CD4-positive, alpha-beta T cell (primary cell): ENCODE measurements around the gene ST6GALNAC2. TPM values are rescaled to one million over a fixed set of nuclear protein-coding genes. Genes with fewer than 3 reads are reported as not detected.
"Not testable (repeated sequence)": the region's sequence is repeated elsewhere in the genome, so short reads cannot be mapped to it uniquely, and the experiment has no call there.

Source experiments
- ATAC-seq: fragments of 200-7000 bp; cut with Tn5 transposase; one replicate; pipeline ENCODE4 v1.10.0; 2022; ENCODE audit warnings: mild to moderate bottlenecking; ENCODE audit not compliant: poor library complexity
- CTCF ChIA-PET: fragments of 350-600 bp; sonication (Branson Sonifier 250); formaldehyde crosslinking; loops from one replicate; lab custom pipeline; 2021; ENCODE audit warnings: antibody characterized with exemption, inconsistent platforms; lab: Charles Lee
- POLR2A ChIA-PET: fragments of 350-600 bp; sonication (Branson Sonifier 250); formaldehyde crosslinking; loops from one replicate; lab custom pipeline; 2021; ENCODE audit warnings: antibody characterized with exemption, inconsistent platforms; lab: Charles Lee
- DNase-seq, 14 experiments: peaks; one replicate each; pipeline ENCODE4 v3.0.0-alpha.2; 2013 to 2020; ENCODE audit warnings: mixed read lengths in 2 of 14
- H3K27ac ChIP-seq, 2 donors: one replicate each; pipeline versions ENCODE4 v1.5.1 to v1.7.0; 2013; ENCODE audit warnings: low read length in 2 of 2, low read depth in 1 of 2, mild to moderate bottlenecking in 1 of 2
- H3K27me3 ChIP-seq, 2 experiments: 1 replicate in 1 of 2; 2 replicates in 1 of 2; pipeline versions ENCODE4 v1.6.1 to v1.7.0; 2013; ENCODE audit warnings: low read length in 2 of 2, control low read depth in 1 of 2, mild to moderate bottlenecking in 1 of 2, moderate library complexity in 1 of 2; ENCODE audit not compliant: insufficient read depth in 2 of 2, control insufficient read depth in 1 of 2
- H3K36me3 ChIP-seq: one replicate; pipeline ENCODE4 v1.6.1; 2013; ENCODE audit warnings: low read length, control low read depth; ENCODE audit not compliant: insufficient read depth
- H3K4me1 ChIP-seq: one replicate; pipeline ENCODE4 v1.6.1; 2013; ENCODE audit warnings: low read length, control low read depth; ENCODE audit not compliant: insufficient read depth
- H3K4me3 ChIP-seq: one replicate; pipeline ENCODE4 v1.5.1; 2013; ENCODE audit warnings: mild to moderate bottlenecking, low read length, moderate library complexity
- H3K9me3 ChIP-seq, 2 experiments: 1 replicate in 1 of 2; 2 replicates in 1 of 2; pipeline versions ENCODE4 v1.6.1 to v1.7.0; 2013; ENCODE audit warnings: low read length in 2 of 2, mild to moderate bottlenecking in 2 of 2, control low read depth in 1 of 2, moderate library complexity in 1 of 2; ENCODE audit not compliant: control insufficient read depth in 1 of 2, insufficient read depth in 1 of 2
- H3K27ac Mint-ChIP-seq: one replicate; pipeline ENCODE4 v1.8.0; 2020; ENCODE audit warnings: mixed read lengths
- H3K27me3 Mint-ChIP-seq: one replicate; pipeline ENCODE4 v1.8.0; 2021; ENCODE audit warnings: mixed read lengths
- H3K36me3 Mint-ChIP-seq: one replicate; pipeline ENCODE4 v1.8.0; 2021; ENCODE audit warnings: low read depth, mixed read lengths
- H3K4me1 Mint-ChIP-seq: one replicate; pipeline ENCODE4 v1.8.0; 2021; ENCODE audit warnings: low read depth, mixed read lengths
- H3K4me3 Mint-ChIP-seq: one replicate; pipeline ENCODE4 v1.8.0; 2020; ENCODE audit warnings: mild to moderate bottlenecking, mixed read lengths
- H3K9me3 Mint-ChIP-seq: one replicate; pipeline ENCODE4 v1.8.0; 2020; ENCODE audit warnings: mixed read lengths
- intact Hi-C, 2 experiments: fragments of 100-400 bp; cut with DNase I in 1 of 2; cut with micrococcal nuclease in 1 of 2; formaldehyde crosslinking; loops; one replicate each; pipeline versions ENCODE4 v1.15.1 to v1.9.0; 2023 to 2025; cut with DNase I, micrococcal nuclease
- total RNA-seq, 174 experiments: library from RNA in 2 of 174; stranded (reverse) in 2 of 174; gene quantifications; one replicate each; pipeline ENCODE4 v1.2.3 and lab custom pipeline; 2021 to 2026
- TF ChIP-seq, protein P1 (sequence below): fragments of 200-600 bp; IDR thresholded peaks from one replicate; pipeline ENCODE4 v1.8.0; 2022; ENCODE audit warnings: antibody characterized with exemption, mild to moderate bottlenecking

Gene ST6GALNAC2
- total RNA-seq, 2 experiments from 2014 or later = 0.49 to 1.2 TPM

DNA sequence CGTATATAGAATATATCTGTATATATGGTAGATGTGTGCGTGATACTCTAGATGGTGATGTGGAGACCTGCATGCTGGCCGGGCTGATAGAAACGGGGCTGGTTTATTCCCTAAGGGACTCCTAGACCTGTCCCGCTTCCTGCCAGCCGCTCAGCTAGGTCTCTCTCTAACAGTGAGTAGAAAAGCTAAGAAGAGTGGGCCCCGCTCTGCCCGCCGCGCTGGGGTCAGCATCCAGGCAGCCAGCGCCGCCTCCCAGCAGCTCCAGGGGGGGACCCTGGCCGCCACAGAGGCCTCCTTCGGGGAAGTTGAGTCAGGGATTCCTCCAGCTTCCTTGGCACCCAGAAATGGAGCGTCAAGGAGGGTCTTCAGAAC lies 57.5 kb downstream of the ST6GALNAC2 start:
- peaks cover 34% of the 10 kb centered on the region for H3K4me1 Mint-ChIP-seq
- Histone ChIP-seq H3K4me1 (peaks cover 45% of the 10 kb centered on the region), H3K27ac (peak overlapping the region; percentile 8 to 34), H3K27me3 (no peaks in the 10 kb centered on the region), H3K4me3 (peak overlapping the region; percentile 26), H3K36me3 (no peaks in the 10 kb centered on the region), H3K9me3 (no peaks in the 10 kb centered on the region)
- CTCF ChIA-PET = interaction anchor here (1.4 to 2.0 kb wide), 2 partner anchors 96 to 153 kb away, joined by 3 to 8 read pairs; no protein-coding TSS in a partner anchor
- H3K27me3 Mint-ChIP-seq = no peaks in the 10 kb centered on the region
- intact Hi-C loops = no loop called here
- H3K4me3 Mint-ChIP-seq = peak overlapping the region; percentile 81
- DNase-seq = no peak
- peak overlapping the region; percentile 70 for H3K27ac Mint-ChIP-seq
- ATAC-seq = peak; percentile 33
- no peaks in the 10 kb centered on the region for H3K9me3 Mint-ChIP-seq
- TF ChIP-seq, protein P1, sequence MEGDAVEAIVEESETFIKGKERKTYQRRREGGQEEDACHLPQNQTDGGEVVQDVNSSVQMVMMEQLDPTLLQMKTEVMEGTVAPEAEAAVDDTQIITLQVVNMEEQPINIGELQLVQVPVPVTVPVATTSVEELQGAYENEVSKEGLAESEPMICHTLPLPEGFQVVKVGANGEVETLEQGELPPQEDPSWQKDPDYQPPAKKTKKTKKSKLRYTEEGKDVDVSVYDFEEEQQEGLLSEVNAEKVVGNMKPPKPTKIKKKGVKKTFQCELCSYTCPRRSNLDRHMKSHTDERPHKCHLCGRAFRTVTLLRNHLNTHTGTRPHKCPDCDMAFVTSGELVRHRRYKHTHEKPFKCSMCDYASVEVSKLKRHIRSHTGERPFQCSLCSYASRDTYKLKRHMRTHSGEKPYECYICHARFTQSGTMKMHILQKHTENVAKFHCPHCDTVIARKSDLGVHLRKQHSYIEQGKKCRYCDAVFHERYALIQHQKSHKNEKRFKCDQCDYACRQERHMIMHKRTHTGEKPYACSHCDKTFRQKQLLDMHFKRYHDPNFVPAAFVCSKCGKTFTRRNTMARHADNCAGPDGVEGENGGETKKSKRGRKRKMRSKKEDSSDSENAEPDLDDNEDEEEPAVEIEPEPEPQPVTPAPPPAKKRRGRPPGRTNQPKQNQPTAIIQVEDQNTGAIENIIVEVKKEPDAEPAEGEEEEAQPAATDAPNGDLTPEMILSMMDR = no peak
- H3K36me3 Mint-ChIP-seq = no peaks in the 10 kb centered on the region
- POLR2A ChIA-PET = interaction anchor here (1.0 to 1.6 kb wide), 5 partner anchors 13 to 198 kb away, joined by 3 to 6 read pairs (median 5); partner anchors contain the start of genes JMJD6 and METTL23

DNA sequence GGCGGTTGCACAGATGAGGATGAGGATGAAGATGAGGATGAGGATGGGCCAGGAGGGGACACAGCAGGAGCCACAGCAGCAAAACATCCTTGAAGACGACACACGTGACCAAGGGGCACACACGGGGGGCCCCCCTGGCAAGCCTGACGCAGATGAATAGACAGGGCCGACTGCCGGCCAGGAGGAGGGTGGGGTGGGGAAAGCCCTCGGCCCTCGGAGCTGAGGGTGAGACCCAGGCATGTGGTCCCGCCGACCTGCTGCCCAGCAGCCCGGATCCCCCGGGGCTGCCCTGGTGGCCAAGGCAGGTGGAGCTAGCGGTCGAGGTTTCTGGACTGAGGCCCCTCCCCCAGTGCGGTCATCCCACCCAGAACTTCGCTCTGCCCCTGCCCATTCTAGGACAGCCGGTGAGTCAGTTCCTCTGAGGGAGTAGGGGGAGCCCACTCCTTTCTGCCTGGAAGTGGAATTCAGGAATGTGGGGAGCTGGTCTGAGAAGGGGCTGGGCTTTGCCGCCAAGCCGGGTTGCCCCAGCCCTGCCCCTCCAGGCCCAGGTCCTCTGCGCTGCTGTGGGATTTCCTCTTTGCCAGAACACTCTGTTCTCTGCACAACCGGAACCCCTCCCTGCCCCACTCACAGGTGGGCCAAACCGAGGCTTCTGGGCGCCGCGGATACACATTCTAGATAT lies 58.1 kb downstream of the ST6GALNAC2 start:
- CTCF ChIA-PET = interaction anchor here (1.4 to 2.0 kb wide), 2 partner anchors 97 to 153 kb away, joined by 3 to 8 read pairs; no protein-coding TSS in a partner anchor
- Mint-ChIP-seq H3K27me3 (no peaks in the 10 kb centered on the region), H3K27ac (peak overlapping the region; percentile 70), H3K4me1 (peaks cover 37% of the 10 kb centered on the region), H3K4me3 (peak overlapping the region; percentile 63), H3K36me3 (no peaks in the 10 kb centered on the region), H3K9me3 (no peaks in the 10 kb centered on the region)
- peak; percentile 79 for ATAC-seq
- no peaks in the 10 kb centered on the region for H3K9me3 ChIP-seq
- peak overlapping the region; percentile 26 for H3K4me3 ChIP-seq
- intact Hi-C loops = no loop called here
- H3K4me1 ChIP-seq = peaks cover 50% of the 10 kb centered on the region
- DNase-seq = peak; percentile 24 to 77 (median 50)
- H3K36me3 ChIP-seq = no peaks in the 10 kb centered on the region
- TF ChIP-seq, protein P1 = no peak
- POLR2A ChIA-PET = interaction anchor here (0.6 to 1.6 kb wide), 5 partner anchors 12 to 154 kb away, joined by 3 to 6 read pairs (median 5); no protein-coding TSS in a partner anchor
- H3K27ac ChIP-seq = peak overlapping the region in 1 of 2 donors; percentile 29
- no peaks in the 10 kb centered on the region for H3K27me3 ChIP-seq

DNA sequence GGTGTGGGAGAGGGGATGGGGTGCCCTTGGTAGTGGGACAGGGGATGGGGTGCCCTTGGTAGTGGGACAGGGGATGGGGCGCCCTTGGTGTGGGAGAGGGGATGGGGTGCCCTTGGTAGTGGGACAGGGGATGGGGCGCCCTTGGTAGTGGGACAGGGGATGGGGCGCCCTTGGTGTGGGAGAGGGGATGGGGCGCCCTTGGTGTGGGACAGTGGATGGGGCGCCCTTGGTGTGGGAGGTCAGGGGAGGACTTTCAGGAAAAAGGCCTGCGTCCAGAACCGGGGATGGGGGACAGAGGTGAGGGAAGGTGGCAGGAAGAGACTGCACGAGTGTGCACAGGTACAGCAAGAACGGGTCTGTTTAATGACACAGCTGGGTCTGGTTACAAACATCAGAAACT lies 58.6 kb downstream of the ST6GALNAC2 start:
- H3K4me3 Mint-ChIP-seq = peak overlapping the region; percentile 20
- peaks cover 37% of the 10 kb centered on the region for H3K4me1 Mint-ChIP-seq
- H3K36me3 ChIP-seq, DNase-seq, H3K27ac ChIP-seq, H3K27me3 Mint-ChIP-seq, H3K4me3 ChIP-seq, H3K9me3 ChIP-seq, H3K9me3 Mint-ChIP-seq, H3K36me3 Mint-ChIP-seq, intact Hi-C loops, ATAC-seq, H3K27me3 ChIP-seq: not testable (repeated sequence)
- ChIA-PET POLR2A (interaction anchor here (0.6 to 1.6 kb wide), 5 partner anchors 12 to 155 kb away, joined by 3 to 6 read pairs (median 5); no protein-coding TSS in a partner anchor), CTCF (interaction anchor here (1.4 kb wide), 1 partner anchor 154 kb away, joined by 3 read pairs; no protein-coding TSS in a partner anchor)
- H3K4me1 ChIP-seq = peaks cover 51% of the 10 kb centered on the region
- H3K27ac Mint-ChIP-seq = peak overlapping the region; percentile 70

DNA sequence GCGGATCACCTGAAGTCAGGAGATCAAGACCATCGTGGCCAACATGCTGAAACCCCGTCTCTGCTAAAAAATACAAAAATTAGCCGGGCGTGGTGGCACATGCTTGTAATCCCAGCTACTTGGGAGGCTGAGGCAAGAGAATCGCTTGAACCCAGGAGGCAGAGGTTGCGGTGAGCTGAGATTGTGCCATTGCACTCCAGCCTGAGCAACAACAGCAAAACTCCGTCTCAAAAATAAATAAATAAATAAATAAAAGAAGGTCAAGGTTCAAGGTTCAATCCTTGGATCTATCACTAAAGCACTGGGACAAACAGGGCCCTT lies 60.2 kb downstream of the ST6GALNAC2 start:
- H3K27ac ChIP-seq, ATAC-seq, intact Hi-C loops, H3K27me3 ChIP-seq, H3K4me3 ChIP-seq, H3K36me3 Mint-ChIP-seq, DNase-seq, H3K9me3 ChIP-seq, H3K27ac Mint-ChIP-seq, H3K36me3 ChIP-seq, H3K27me3 Mint-ChIP-seq, H3K9me3 Mint-ChIP-seq, H3K4me3 Mint-ChIP-seq: not testable (repeated sequence)
- ChIA-PET CTCF (interaction anchor here (1.3 kb wide), 1 partner anchor 98 kb away, joined by 4 read pairs; no protein-coding TSS in a partner anchor), POLR2A (interaction anchor here (1.2 kb wide), 1 partner anchor 20 kb away, joined by 4 read pairs; no protein-coding TSS in a partner anchor)
- peaks cover 45% of the 10 kb centered on the region for H3K4me1 ChIP-seq
- peaks cover 36% of the 10 kb centered on the region for H3K4me1 Mint-ChIP-seq
